NCI-H1436 treated with DMSO at 0.1 percent for 48 hours (cell line): ENCODE measurements around the gene USP12.

Source experiments
- DNase-seq: peaks from one replicate; lab custom pipeline; 2025; lab: John Stamatoyannopoulos, UW

The USP12 gene

DNA sequence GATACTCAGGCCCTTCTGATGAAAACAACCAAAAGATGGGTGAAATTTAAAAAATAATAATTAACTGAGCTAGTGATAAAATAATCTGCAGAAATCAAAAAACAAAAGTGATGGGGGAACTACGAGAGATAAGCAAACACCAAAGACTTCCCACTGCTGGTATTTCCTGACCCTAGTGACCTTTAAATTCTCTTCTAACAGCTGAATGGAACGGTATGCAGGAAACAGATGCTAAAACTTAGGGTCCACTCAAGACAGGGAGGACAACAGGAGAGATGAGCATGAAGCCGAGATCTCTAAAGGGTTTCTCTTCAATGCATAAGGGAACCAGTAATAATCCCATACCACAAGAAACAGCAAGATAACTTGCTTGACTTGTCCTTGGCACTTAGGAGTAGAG is 50.8 kb downstream of the USP12 start:
- DNase-seq, result no peak

DNA sequence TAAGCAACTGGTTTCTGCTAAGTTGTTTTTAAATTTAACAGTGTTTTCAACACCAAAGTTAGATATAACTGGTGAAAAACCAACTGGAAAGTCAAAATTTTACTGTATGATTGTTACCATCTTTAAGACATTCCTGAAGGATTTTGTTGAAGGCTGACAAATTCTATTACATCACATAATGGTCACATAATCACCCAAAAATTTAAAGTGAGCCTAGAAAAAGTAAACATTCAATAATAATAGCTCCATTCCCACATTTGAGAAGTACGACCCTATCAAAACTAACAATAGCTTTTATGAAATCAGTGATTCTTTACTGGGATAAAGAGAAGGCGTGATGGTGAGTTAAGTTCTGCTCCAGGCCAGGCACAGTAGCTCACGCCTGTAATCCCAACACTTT is 51.6 kb downstream of the USP12 start:
- DNase-seq, result no peak

GRCh38 chr13:27118428-27119054 is 53.1 kb downstream of the USP12 start:
- no peak for DNase-seq

- DNase-seq, result no peak
Observed at GRCh38 chr13:27117952-27118351, 53.7 kb downstream of the USP12 start.

GRCh38 chr13:27117158-27117557 is 54.5 kb downstream of the USP12 start:
- no peak for DNase-seq

DNA sequence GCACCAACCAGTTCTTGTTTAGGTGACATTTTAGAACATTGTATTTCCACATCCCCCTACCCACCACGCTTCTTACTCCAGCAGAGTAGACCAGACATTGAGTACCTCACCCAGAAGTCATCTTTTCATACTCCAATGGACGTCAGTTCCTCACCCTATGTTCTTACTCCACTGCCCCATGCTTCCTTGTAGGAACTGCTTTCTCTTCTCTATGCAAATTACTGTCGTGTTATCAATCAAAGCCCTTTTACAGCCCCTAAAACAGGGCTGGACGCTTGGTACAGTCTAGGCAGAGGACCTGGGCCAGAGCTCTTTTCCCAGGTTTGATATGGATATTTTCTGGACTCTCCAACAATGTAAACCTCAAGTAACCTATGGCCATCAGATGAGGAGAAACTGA is 58.2 kb downstream of the USP12 start:
- DNase-seq, result no peak

GRCh38 chr13:27112006-27112405 is 59.6 kb downstream of the USP12 start:
- no peak for DNase-seq

- DNase-seq, result peak; percentile 0
Observed at GRCh38 chr13:27110056-27110746, 61.4 kb downstream of the USP12 start.

- no peak for DNase-seq
Observed at GRCh38 chr13:27106144-27106543, 65.5 kb downstream of the USP12 start.

DNA sequence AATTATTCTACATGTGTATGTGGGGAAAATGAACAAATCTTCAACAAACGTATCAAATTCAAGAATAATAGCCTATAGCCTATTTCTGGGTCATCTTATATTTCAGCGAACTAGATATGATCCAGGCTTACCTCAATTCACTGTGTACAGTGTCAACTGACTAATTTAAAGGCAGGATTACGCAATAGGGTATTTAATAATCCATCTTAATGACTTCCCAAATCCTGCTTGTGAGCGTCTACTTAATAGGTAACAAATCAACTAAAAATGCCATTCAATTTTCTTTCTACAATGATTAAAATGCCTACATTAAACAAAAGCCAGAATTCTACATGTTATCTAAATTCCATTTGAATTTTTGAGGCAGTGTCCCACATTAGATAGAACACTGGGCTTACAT is 67.0 kb downstream of the USP12 start:
- no peak for DNase-seq

- no peak for DNase-seq
Observed at GRCh38 chr13:27101847-27102246, 69.8 kb downstream of the USP12 start.

- no peak for DNase-seq
Observed at GRCh38 chr13:27101289-27101688, 70.3 kb downstream of the USP12 start.

DNA sequence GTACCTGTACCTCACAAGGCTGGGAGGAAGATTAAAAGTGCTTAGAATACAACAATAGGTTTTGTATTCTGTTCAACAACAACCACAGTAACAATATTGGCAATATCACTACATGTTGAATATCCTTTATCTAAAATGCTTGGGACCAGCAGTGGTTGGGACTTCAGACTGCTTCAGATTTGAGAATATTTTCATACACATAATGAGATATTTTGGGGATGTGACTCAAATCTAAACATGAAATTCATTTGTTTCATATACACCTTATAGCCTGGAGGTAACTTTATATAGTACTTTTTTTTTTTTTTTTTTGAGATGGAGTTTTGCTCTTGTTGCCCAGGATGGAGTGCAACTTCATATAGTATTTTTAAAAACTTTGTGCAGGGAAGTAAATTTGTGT is 73.9 kb downstream of the USP12 start:
- DNase-seq, result no peak

DNA sequence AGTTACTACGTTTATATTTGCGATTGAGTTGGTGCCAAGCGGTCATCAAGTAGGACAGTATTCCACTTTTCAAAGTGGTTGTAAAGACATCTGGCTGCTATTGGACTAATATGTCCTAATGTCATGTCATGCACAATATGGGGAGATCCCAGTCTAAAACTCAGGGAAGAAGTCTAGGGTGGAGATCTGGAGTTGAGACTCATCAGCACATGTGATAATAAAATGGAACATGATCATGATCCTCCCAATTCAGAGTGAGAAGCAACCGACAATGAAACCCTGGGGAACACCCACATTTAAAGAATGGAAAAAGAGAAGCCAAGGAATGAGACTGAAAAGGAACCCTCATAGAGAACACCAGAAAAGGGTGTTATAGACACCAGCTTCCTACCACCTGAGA is 80.2 kb downstream of the USP12 start:
- no peak for DNase-seq

DNA sequence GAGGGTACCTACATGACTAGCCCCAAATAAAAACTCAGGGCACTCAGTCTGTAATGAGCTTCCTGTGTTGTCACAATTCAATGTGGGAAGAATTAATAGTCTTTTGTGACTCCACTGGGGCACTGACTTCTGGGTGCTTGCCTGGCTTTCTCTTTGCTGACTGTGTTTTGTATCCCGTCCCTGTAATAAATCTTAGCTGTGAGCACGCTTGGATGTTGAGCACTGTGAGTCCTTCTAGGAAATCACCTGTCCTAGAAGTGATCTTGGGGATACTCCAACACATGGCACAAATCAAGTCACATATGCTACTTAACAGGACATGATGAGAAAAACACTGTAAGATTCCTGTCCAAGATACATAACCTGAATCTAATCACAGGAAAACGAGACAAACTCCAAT is 83.0 kb downstream of the USP12 start:
- DNase-seq, result no peak

DNA sequence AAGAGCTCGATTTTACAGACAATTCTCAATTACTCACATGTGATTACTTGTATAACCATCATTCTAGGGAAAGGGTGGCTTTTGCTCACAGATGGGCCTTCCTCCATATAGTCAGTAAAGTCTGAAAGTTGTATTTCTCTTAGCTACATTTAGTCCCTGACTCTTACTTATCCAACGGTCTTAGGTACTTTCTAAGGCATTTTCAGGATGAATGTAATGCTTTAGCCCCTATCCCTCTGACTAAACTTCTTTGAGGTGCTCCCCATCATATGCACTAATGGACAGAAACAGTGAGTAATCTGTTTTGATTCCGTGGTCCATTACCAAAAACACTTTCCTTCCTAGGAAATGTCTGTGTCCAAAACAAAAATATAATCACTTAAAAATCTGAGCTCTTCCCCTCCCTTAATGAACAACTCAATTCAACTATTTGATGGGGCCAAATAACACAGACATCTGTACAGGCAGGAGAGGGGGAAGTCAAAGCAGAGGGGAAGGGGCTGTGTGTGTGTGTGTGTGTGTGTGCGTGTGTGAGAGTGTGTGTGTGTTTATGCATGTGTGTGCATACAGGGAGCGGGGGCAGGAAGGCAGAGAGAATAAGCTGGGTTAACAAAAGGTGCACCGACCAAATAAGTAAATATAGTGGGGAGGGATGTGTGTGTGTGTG is 84.9 kb downstream of the USP12 start:
- DNase-seq, result no peak

DNA sequence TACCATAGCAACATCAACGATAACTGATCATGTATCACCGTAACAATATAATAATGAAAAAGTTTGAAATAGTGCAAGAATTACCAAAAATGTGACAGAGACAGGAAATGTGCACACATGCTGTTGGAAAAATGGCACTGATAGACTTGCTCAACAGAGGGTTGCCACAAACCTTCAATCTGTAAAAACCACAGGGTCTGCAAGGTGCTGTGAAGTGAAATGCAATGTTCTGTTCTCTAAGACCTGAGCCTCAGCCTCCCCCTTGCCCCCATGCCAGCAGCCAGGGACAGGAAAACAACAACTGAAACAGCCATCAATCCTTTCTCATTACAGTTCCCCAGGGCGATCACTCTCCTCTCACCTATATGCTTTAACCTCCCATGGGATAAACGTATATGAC is 88.4 kb downstream of the USP12 start:
- no peak for DNase-seq

DNA sequence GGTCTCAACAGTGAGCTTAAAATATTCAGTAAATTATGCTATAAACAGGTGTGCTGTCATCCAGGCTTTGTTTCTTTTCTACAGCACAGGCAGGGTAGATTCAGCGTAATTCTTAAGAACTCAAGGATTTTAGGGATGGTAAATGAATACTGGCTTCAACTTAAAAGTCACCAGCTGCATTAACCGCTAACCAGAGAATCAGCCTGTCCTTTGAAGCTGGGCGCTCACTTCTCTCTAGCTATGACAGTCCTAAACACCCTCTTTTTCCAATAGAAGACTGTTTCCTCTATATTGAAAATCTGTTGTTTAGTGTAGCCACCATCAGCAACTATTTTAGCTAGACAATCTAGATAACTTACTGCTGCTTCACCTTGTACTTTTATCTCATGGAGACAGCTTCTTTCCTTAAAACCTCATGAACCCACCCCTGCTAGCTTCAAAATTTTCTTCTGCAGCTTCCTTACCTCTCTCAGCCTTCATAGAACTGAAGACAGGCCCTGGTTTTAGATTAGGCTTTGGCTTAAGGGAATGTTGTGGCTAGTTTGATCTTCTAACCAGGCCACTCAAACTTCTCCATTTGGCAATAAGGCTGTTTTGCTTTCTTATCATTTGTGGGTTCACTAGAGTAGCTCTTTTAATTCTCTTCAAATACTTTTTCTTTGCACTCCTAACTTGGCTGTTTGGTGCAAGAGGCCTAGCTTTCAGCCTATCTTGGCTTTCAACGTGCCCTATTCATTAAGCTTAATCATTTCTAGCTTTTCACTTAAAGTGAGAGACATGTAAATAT is 89.5 kb downstream of the USP12 start:
- DNase-seq, result no peak

DNA sequence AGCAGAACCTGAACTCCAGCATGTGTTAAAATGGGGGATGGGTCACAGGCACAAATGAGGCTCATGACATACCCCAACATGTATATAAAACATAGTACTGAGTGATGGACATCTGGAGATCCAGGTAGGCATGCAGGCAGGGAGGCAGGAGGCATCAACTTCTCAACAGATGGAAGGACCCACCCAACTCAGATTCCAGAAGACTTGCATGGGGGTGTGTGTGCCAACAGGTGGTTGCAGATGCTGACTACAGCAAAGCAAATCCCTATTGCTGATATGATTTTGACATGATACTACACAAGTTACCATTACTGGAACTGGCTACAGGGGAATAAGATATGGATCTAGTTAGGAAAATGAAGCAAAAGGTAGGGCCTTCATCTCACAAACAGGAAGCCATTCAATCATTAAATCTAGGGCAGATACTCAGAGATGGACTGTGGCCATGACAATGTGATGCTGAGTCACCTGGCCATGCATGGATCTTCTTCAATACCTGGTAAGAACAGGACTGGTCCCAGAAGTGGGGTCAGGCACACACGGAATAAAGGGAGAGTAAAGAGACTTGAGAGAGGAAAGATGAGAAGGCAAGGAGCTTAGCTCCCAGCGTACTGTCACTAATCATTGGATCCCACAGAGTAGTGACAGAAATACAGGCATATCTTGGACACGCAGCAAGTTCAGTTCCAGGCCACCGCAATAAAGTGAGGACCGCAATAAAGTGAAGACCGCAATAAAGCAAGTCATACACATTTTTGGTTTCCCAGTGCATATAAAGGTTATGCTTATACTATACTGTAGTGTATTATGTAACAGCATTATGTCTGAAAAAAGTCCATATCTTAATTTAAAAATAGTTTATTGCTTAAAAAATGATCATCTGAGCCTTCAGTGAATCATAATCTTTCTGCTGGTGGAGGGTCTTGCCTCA is 91.3 kb downstream of the USP12 start:
- DNase-seq, result no peak

DNA sequence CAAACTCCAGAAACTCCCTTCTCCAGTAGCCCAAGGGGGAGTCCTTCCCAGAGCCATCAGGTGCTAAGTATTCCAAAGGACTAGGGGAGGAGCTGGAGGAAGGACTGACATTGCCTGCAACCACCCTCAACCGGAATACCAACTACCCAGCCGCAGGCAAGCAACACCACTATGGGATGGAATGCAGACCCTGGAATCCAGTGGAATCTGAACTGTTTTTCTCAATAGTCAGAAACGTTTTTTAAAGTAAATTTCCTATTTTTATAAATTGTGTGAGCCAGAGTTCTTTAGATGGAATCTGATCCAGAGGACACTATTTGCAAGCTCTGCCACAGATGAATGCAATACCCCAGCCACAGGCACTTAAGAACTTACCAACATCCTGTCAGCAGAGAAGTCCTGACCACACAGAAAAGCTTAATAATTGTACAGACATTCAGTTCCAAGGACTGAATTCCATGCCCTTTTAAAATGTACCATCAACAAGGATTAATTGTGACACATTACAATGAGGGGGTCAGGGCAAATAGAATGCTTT is 92.1 kb downstream of the USP12 start:
- DNase-seq, result no peak

- no peak for DNase-seq
Observed at GRCh38 chr13:27077451-27077850, 94.2 kb downstream of the USP12 start.
